SH-SY5Y (cell line): Measurements from ENCODE around the gene RNF149.

ENCODE experiments used
- GATA2 ChIP-seq: IDR thresholded peaks from 2 replicates; pipeline ENCODE4 v1.6.1; 2011; ENCODE audit warnings: mild to moderate bottlenecking, low read depth, low read length
- GATA3 ChIP-seq: IDR thresholded peaks from 2 replicates; pipeline ENCODE4 v1.6.1; 2011; ENCODE audit warnings: low read depth, mild to moderate bottlenecking, low read length, moderate library complexity

RNF149 gene

DNA sequence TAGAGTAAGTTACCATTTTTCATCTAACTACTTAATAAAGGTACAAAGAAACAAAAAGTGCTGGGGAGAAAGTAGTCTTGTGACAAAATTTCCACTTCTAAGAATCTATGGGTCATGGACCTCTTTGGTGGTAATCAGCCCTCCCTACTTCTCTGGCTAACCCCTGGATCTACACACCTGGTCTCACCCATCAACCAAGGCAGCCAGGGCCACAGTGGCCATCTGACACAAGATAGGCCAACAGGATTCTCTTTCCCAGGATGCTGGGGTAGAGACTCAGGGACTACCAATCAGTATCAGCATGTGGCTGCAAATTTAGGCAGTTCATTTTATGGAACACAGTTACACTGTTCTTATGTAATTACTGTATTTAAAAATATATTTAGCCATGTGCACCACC is 17.8 kb downstream of the RNF149 start:
- TF ChIP-seq GATA2: no peak
- no peak for TF ChIP-seq GATA3

DNA sequence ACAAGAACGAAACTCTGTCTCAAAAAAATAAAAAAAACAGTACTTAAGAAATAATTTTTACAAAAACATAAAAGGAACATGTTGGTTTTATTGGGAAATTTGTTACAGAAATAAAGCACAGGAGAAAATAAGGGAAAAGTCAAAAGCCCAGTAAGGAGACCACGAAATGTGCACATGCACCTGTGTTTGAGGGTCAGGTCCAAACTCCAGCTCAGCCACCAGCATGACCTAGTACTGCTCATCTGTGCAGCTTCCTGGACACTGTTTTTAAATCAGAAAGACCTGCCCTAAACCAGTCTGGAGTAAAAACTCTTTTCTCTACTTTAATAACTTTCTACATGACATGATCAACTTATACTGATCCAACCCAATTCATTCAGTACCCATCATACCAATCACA is 21.2 kb downstream of the RNF149 start:
- TF ChIP-seq GATA3 (no peak), GATA2 (no peak)

DNA sequence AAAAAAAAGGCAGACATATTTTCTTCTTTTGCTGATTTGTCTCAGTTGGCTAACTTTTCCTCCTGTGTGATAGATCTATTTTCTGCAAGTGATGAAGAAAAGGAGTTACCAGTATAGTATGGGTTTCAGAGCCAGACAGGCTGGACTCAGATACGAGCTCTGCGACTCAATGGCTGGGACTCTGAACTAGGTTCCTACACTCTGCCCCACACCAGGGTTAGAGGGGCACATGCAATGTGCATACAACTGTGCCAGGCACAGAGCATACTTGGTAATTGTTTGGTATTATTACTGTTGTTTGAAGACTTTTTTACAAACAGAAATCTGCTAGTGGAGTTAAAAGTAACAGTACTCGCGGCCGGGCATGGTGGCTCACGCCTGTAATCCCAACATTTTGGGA is 21.8 kb downstream of the RNF149 start:
- TF ChIP-seq GATA3: no peak
- no peak for TF ChIP-seq GATA2

DNA sequence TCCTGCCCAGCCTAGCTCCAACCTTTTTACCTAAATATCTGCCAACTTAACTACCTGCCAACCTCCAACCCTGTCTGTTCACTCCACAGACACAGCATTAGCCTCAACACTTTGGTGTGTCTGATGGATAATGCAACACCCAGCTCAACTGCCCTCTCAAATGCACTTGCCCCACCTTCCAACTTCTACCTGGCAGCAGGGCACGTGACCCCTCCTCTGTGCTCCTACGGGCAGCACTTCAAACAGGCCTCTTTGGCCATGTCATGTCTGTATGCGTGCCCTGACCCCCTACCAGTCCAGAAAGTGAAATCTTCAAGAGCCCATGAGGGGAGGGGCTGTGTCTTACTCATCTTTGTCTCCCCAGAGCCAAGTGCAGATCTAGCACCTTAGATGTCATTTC is 25.5 kb downstream of the RNF149 start:
- no peak for TF ChIP-seq GATA3
- no peak for TF ChIP-seq GATA2

DNA sequence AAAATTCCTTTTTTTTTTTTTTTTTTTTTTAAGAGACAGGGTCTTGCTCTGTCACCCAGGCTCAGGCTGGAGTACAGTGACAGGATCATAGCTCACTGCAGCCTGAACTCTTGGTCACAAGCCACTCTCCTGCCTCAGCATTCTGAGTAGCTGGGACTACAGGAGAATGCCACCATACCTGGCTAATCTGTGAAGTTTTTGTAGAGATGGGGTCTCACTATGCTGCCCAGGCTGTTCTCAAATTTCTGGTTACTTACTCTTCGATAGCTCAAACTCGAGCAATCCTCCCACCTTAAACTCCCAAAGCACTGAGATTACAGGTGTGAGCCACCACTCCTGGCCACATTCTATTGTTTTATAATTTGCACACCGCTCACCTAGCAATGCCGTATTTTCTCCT is 27.0 kb downstream of the RNF149 start:
- no peak for TF ChIP-seq GATA3
- TF ChIP-seq GATA2: no peak

DNA sequence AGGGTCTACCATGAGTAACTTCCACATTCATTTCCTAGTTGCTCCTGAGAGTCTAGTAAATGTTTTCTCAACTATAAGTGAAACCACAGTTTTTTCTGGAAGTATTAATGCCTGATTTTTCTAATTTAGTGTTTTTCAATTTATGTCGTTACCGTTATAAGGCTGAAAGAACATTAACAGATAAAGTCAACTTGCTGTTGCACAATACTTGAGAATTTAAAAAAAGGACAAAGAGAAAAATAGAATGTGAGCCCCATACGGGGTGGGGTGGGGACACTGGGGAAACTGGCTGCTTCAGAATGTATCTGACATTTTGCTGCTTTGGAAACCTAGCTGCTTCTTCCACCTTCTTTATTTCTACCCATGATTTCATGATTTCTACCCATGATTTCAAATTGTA is 29.6 kb downstream of the RNF149 start:
- no peak for TF ChIP-seq GATA3
- TF ChIP-seq GATA2: no peak

DNA sequence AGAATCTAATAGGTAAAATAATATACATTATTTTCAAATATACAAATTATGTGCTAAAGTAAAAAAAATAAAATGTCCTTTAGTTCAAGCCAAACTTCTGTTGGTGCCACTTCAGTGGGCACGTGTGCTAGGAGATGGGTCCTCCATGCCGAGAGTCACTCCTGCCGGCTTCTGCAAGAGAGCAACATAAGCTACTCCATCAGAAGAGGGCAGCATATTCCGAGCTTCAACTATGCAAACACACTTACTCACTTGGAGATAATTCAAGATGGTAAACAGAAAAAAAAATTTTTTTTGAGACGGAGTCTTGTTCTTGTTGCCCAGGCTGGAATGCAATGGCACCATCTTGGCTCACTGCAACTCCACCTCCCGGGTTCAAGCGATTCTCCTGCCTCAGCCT is 31.4 kb downstream of the RNF149 start:
- TF ChIP-seq GATA3 (no peak), GATA2 (no peak)

DNA sequence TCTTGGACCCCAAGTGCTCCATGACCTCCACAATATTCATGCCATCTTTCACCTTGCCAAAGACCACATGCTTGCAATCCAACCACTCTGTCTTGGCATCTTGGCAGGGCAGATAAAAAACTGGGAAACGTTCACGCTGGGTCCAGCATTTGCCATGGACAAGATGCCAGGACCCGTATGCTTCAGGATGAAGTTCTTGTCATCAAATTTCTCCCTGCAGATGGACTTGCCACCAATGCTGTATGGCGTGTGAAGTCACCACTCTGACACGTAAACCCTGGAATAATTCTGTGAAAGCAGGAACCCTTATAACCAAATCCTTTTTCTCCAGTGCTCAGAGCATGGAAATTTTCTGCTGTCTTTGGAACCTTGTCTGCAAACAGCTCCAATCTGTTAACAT is 34.4 kb downstream of the RNF149 start:
- TF ChIP-seq GATA2: no peak
- TF ChIP-seq GATA3: no peak

DNA sequence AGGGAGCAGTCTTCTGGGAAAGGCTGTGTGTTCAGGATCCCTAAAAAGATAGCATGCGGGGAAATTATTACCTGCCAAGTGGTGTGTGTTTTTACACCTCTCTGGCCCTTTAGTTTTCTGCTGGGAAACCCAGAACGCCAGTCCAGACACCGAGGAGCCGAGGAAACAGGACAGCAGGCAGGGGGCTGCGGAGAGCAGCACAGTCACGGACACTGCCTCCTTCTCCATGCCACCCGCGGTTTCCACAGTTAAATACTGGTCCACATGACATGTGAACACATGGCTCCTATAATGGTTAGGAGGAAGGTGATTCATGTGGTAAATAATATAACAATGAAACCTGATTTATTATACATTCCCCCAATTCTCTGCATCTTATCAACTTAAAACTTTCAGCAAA is 35.4 kb downstream of the RNF149 start:
- TF ChIP-seq GATA3 (no peak), GATA2 (no peak)

DNA sequence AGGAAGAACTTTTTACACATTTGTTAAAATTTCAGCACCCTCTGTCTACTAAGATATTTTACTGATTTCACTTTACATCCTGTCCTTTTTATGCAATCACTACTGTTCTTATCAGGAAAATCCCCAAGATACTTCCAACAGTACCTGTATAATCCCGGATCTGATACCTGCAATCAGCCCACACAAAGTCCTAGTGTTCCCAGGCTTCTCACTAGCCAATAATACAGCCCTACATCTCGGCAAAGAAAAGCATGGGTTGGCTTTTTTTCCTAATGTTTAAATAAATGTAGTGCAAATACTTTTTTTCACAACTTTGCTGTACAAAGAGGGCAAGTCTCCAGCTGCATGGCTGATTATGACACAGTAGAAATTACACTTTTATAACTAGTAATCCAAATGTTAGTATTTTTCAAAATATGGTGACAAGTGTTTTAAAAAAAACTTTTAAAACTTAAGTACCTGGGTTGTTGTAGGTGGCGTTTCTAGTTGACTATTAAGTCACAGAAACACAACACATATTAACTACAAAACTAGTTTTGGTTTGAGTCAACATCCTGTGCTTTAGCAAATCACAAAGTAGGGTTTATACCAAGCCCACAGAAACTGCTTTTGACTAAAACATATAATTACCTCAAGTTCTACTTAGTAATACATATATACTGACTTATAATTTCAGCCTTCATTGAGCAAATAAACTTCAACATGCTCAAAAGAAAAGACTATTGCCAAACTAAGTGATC is 36.3 kb downstream of the RNF149 start:
- TF ChIP-seq GATA3: no peak
- TF ChIP-seq GATA2: no peak

DNA sequence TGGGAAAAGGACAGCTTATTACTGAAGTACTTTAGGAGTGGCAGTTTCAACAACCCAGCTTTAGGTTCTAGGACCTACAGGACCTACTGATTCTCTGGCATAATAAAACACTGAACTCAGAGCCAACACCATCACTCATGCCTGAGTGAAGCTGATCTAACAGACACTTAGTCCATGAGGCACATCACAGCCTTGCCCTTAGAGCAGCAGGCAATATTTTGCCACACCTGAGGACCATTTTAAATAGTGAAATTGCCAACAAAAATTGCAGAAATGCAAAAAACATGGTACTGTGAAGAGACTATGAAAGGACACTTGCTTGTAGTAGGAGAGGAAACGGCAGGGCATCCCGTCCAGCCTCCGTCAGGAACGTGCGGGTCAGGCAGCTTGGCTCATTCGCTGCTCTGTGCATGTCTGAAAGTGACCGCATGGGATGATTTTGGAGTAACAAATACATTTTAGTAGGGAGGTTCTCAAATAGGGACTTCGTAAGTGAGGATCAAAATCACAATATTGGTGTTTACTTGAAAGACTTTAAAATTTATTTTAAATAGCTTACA is 37.7 kb downstream of the RNF149 start:
- TF ChIP-seq GATA3: no peak
- no peak for TF ChIP-seq GATA2

DNA sequence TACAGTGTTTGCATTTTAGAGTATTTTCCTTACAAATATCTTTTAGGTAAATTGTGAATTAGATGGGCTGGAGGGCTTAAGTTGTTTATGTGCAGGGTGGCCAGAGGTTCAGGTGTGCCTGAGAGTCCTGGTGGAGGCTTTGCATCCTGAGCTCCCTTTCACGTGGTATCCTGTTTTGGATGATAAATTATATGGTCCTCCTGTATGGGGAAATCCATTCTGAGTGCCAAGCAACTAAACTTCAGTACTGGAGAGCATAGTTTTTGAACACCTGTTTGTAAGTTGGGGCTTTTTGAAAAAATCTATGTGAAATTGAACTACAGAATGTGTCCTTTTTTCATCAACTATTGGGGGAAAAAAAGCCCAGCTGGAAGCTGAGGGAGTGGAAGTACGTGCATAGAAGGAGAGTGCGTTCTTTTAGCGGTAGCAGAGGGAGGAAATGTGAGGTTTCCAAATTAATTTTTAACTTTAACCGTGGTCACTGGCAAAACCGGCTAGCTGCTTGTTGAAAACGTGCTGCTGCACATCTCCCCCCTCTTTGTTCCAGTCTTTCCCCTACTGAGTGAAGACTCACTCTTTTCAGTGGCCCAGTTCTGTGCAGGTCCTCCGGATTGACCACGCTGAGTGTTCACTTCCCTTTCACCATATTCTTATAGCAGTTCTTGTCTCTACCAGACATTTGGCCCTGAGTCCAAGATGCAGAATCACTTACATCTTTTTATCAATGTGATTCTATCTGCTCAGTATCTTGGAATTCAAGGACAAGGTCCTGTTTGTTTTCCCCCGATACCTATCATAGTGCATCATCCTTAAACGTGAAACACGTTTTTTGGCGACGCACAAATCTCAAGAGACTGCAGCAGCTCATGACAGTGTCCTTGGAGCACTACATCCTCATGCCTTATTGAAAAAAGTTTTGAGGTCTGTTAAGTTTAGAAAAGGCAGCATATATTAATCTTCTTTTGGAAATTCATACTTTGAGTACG is 40.5 kb downstream of the RNF149 start:
- TF ChIP-seq GATA2 (no peak), GATA3 (no peak)

DNA sequence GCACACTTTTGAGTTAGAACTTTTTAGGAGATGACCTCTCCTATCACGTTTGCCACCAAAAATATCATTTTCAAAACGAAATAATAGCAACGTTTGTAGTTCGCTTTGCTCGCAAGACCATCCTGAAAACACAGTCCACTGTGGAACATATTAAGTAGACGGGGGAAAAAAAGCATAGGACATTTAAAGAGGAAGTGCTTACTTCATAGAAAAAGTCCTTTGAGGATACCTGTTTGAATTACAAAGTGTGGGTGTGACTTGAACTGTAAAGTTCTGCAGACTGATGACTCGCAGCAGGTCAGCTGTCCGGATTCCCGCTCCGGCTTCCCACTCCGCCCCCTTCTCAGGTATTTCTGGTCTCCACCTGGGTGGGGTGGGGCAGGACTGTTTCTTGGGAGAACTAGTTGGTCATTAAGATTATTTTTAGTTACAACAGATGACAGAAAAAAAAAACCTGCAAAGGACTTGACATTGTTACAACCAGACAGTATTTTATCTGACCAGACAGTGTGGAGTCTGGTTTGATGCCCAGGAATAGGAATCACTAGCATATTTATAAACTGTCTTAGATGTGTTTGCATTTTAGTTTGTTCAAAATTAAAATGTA is 42.5 kb downstream of the RNF149 start:
- TF ChIP-seq GATA2 (no peak), GATA3 (no peak)

DNA sequence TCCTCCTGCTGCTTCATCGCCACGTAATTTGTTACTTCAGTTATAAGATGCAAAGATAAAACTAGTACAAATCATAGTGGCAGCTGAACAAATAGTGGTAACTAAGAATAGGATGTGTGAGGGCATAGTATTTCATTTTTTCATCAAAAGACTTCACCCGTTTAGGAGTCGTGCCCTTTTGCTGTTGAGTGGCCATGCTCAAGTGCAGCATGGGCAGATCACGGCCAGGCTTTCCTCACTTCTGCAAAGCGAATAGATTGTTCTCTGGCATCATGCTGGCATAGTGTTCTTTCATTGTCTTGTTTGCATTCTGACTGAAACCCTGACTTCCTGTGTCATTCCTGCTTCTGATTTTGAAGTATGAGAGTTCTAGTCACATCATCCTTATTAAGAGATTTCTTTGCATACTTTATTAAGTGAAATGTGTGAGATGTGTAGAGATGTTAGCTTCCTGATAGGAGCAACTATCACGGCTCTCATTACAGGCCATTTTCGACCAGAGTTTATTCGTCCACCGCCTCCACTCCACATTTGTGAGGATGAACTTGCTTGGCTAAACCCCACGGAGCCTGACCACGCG is 44.1 kb downstream of the RNF149 start:
- TF ChIP-seq GATA2 (no peak), GATA3 (no peak)
